NOMO-1 (cell line): Measurements from ENCODE around the gene KIRREL1.
"Not testable (repeated sequence)": the region's sequence is repeated elsewhere in the genome, so short reads cannot be mapped to it uniquely, and the experiment has no call there.

Source experiments
- DNase-seq, 2 experiments: peaks; one replicate each; lab custom pipeline; 2025; ENCODE audit not compliant: unreplicated experiment in 2 of 2; lab: John Stamatoyannopoulos, UW

Gene KIRREL1

GRCh38 chr1:158122833-158123388, 129.5 kb downstream of the KIRREL1 start:
- no peak for DNase-seq

- DNase-seq, result no peak
Measured at GRCh38 chr1:158124034-158124433, 130.6 kb downstream of the KIRREL1 start.

GRCh38 chr1:158124999-158125398, 131.6 kb downstream of the KIRREL1 start:
- DNase-seq, result peak; percentile 61 to 80

- no peak for DNase-seq
Measured at GRCh38 chr1:158126425-158126824, 133.0 kb downstream of the KIRREL1 start.

GRCh38 chr1:158128531-158128930, 135.1 kb downstream of the KIRREL1 start:
- not testable (repeated sequence) for DNase-seq

- no peak for DNase-seq
Measured at GRCh38 chr1:158131217-158131616, 137.8 kb downstream of the KIRREL1 start.

GRCh38 chr1:158140764-158141192, 147.3 kb downstream of the KIRREL1 start:
- DNase-seq, result no peak

- DNase-seq, result no peak
Measured at GRCh38 chr1:158145173-158145719, 151.8 kb downstream of the KIRREL1 start.

- no peak for DNase-seq
Measured at GRCh38 chr1:158146165-158146564, 152.7 kb downstream of the KIRREL1 start.

GRCh38 chr1:158146739-158147138, 153.3 kb downstream of the KIRREL1 start:
- DNase-seq, result no peak

- DNase-seq, result no peak
Measured at GRCh38 chr1:158147401-158147800, 154.0 kb downstream of the KIRREL1 start.

GRCh38 chr1:158147869-158148268, 154.4 kb downstream of the KIRREL1 start:
- DNase-seq, result no peak

GRCh38 chr1:158148468-158148867, 155.0 kb downstream of the KIRREL1 start:
- DNase-seq, result peak; percentile 15 to 37

- DNase-seq, result no peak
Measured at GRCh38 chr1:158149175-158149574, 155.7 kb downstream of the KIRREL1 start.
